Fibroblast of lung (primary cell): ENCODE results near the gene KIF16B.

ENCODE experiments used
- CTCF ChIP-seq, 2 donors: IDR thresholded peaks in 1 of 2; conservative IDR thresholded peaks in 1 of 2; 1 replicate in 1 of 2; 2 replicates in 1 of 2; pipeline ENCODE4 v1.5.1; 2011 to 2012; ENCODE audit warnings: low read length in 2 of 2, control low read depth in 1 of 2, inconsistent platforms in 1 of 2, low read depth in 1 of 2, mild to moderate bottlenecking in 1 of 2
- EZH2 ChIP-seq: IDR thresholded peaks from 2 replicates; pipeline ENCODE4 v1.5.1; 2012; ENCODE audit warnings: low read length, control low read depth, mild to moderate bottlenecking; ENCODE audit errors: missing control alignments

GRCh38 chr20:16408981-16409380 lies 164.3 kb downstream of the KIF16B start:
- TF ChIP-seq CTCF (conservative IDR thresholded peaks at IDR 0.05 in 1 of 2, IDR thresholded peaks at IDR 0.05 in 1 of 2; ENCODE audit: low read depth in 1 of 2, low read length in 2 of 2) = no peak
- no peak for TF ChIP-seq EZH2
